HS-27A (cell line): ENCODE data around the gene SLX4.

Source experiments
- DNase-seq: peaks from one replicate; pipeline ENCODE4 v3.0.0-alpha.2; 2012; ENCODE audit warnings: low read depth, missing footprints

SLX4 gene

DNA sequence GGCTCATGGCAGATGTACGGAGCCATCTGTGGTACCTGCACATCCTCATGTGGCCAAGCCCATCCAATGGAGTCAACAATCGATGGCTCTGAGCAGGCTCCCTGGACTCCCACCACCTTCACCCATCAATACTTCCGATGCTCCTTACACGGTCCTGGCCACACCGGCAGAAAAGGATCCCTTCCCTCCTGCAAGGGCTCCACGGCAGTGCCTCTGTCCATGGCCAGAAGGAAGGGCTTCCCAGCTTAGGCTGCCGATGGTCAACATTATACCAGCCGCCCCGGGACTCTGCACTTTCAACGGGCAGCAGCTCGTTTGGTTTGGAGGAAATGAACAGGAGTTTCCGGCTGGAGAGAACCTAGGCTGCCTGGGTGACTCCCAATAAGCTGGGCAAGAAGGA is 13.2 kb downstream of the SLX4 start:
- no peak for DNase-seq

DNA sequence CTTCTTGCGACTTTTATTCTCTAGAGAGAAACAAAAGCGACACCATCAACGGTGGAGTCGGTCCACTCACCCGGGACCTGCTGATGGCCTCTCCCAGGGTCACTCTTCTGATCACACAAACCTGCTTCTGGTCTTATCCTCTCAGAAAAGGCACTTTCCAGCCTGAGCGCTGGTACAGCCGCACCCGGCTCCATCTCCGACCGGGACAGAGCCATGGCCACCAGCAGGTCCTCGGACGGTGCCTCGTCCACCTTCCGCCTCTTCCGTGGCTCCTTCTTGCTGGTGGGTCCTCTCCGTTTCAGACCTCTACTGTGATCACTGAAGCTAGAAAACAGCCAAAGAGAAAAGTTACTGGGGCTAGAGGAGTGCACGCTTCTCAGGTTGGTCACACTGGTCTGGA is 13.7 kb downstream of the SLX4 start:
- no peak for DNase-seq

DNA sequence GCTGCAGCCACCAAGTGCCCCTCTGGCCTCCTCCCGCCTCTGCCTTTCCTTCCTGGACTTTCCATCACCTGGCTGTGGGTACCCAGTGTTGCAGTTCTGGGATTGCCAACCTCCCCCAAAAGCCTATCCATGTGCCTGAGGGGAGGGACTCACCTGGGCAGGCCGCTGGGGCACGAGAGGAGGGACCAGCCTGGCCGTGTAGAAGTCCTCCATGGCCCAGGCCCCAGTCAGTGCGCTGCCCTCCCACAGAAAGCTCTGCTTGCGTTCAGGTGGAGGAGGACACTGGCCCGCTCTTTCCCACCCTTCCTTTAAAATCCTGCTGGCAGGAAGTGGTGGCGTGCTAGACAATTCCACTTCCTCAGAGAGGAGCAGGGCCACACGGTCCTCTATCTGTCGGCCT is 14.2 kb downstream of the SLX4 start:
- no peak for DNase-seq

DNA sequence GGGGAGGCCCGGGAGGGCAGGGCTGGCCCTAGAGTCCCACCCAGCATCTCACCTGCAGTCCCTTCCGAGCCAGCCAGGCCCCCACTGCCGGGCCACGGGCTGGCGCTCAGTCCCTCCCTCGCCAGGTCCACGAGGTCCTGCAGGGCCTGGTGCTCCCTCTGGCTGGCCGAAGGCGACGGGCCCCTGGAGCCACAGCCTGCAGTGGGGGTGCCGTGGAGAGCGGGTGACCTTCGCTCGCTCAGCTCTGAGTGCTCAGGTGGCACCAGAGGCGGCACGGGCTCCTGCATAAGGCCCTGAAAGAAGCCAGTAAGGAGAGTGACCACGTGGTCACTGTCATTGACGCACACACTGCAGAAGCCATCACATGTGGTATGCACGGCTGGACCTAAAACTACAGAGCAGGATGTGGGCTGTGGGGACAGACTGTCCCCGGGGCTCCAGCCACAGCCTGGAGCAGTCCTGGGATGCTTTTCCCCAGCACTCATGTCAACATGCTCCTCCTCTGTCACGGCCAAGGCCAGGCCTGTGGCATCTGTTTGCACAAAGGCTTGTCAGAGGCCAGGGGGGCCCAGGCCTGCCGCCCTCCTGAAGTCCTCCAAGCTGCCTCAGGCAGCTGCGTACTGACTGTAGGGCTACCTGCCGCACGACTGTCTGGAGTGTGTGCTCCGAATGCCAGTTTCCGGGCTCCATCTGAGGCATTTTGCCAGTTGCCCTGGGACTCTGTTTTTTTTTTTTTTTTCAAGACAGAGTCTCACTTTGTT is 15.1 kb downstream of the SLX4 start:
- DNase-seq = no peak

DNA sequence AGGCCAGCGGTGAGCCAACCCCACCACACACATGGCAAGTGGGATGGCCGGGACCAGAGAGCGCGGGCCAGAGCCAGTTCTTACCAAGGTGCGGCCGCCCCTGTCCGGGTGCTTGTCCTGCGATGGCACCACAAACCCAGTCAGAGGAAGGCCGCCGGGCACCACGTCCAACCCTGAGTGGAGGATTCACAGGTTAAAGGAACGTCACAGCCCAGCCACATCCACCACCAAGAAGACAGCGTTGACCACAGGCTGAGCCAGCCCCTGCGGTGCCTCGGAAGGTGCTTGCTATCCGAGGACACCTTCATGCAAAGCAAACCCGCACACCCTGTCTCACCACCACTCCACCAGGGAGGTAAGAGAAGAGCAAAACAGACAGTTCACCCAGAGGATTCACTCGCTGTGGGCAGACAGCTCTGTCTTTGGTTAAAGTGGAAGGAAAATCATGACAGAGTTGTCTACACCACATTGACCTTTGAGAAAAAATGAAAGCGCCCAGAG is 15.8 kb downstream of the SLX4 start:
- DNase-seq = no peak

DNA sequence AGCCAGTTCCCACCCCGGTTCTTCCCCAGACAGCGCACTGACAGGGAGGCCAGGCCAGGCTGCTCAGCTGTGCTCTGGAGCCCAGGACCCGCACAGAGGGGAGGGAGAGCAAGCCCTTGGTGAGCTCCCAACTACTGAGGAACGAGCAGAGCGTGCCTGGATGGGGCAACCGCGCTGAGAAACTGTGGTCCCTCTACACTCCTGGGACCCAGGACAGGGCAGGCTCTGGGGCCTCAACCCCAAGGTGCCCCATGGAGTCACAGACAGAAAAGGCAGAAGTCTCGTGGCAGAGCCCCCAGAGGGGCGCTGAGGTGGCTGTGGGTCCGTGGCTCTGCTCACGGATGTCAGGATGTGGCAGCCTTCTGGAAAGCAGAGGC is 16.3 kb downstream of the SLX4 start:
- no peak for DNase-seq

DNA sequence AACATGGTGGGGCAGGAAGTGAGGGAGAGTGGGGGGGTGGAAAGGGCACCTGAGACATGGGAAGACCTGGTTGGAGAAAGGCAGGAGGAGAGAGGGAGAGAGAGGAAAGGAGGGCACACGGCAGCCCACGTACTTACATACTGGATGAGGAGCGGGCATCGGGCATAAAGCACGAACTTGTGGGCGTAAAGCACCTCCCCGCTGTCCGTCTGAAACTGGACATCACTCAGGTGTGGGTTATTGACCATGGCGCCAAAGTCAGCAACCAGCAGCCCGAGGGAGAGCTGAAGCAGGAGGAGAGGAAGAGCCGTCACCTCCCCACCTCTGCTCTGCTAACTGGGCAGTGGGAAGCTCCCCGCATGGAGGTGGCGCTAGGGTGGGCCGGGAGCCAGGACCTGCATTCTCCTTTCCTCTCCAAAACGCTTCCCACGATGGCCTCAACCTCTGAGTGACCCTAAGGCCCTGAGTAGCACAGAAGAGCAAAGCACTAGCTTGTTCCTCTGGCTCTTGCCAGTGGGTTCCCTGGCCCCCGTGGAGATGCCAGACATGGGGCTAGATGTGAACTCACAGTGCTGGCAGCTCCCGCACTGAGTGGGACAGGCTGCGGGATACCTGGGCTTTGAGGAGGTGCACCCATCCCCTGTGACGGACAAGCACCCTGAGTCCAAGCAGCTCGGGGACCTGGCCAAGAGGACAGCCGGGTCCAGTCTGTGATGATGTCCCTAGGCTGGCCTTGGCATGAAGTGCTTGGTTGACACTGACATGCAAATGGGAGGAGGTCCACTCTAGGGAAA is 16.9 kb downstream of the SLX4 start:
- no peak for DNase-seq

DNA sequence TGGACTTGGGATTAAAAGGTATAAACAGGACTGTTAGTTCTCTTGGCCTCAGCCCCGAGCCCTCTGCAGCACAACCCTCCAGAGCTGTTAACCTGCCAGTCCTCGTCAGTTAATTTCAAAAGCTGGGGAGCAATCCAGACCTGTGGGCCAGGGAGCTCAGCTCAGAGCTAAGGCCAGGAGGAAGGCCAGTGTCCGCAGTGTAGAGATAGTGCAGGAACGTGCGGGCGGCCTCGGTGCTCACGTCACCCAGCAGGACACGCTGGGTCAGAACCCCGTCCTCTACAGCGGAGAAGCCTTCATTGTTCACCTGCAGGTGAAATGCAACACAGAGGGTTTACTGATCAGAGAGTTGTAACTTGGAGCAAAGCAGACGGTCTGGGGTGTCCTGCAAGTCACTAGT is 18.8 kb downstream of the SLX4 start:
- no peak for DNase-seq

DNA sequence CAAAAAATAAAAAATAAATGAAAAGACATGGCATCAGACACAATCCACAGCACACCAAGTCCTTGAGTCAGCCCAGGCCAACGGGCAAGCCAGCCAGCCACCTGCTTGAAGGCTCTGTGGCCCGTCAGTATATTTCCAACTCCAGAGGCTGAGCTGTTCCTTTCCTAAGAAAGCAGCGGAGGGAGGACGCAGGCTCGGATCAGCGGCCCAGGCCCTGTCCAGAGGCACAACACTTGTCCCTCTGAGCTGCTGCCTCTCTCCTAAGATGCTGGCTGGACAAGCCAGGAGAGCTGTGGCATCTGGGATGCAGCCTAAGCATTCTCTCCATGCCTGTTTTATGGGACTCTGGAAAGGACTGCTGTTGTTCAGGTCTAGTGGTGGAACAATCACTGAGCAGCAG is 19.4 kb downstream of the SLX4 start:
- DNase-seq = no peak

DNA sequence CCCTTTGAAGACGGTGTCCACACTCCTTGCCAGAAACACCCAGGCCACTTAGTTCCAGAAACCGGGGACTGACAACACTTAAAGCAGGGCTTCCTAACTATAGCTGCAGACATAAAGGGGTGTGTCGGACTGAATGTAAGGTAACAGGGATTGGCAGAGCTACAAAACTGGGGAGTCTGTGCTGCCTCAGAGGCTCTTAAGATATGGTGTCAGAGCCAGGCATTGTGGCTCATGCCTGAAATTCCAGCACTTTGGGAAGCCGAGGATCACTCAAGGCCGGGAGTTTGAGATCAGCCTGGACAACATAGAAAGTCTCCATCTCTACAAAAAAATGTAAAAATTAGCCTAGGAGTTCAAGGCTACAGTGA is 20.0 kb downstream of the SLX4 start:
- no peak for DNase-seq

DNA sequence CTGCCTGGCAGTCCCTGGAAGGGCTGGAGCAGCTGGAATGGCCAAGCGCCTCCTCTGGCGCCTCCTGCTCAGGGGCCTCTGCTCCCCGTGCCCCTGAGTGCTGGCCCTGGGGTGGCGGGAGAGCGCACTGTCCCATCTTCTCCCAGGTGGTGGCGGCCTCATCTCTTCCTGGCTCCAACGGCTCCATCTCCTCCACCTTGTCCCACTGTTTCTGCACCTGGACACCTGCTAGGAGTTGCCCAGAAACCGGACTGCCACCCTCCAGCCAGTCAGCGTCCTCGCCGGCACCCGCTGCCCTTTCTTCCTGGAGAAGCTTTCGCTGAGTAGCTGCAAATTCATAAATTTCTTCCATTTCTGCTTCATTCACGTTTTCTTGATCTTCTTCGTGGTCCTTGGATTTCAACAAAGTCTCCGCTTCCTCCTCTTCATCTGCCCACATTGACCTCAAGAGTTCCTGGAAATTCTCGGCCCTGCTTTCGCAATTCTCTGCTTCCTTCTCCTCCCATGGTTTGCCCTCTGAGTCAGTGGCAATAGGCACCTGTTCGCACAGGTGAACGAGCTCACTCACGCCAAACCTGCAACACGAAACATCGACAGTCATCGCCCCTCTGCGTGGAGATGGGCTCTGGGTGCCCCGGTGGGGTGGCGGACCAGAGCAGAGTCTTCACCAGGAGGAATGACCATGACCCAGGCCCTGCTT is 20.5 kb downstream of the SLX4 start:
- no peak for DNase-seq

DNA sequence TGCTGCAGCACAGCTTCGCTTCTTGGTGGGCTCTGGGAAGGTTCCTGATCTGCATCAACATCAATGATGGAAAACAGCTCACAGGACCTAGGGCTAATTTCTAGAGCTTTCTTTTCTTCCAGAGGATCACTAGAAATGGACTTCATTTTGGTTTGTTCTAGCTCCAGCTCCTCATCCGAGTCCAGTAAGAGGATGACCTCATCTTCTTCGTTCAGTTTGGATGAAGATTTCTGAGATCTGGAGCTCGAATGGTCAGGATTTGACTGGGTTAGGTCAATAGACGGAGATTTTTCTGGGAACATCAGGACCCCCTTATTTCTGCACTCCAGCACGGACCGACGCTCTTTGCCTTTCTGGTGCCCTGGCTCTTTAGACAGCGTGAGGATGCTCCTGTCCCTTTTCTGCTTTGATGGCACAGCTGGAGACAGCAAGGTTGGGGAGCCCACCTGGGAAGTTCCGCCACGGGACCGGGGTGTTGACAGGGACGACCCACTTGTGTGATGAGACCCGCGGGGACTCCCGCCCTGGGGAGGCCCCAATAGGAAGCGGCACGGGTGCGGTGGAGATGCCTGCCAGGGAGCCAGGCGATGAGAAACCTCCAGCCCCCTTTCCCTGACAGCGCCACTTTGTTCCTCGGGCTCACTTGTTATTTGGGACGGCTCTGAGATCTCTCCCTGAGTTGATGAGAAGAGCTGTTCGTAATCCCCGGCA is 21.3 kb downstream of the SLX4 start:
- no peak for DNase-seq

DNA sequence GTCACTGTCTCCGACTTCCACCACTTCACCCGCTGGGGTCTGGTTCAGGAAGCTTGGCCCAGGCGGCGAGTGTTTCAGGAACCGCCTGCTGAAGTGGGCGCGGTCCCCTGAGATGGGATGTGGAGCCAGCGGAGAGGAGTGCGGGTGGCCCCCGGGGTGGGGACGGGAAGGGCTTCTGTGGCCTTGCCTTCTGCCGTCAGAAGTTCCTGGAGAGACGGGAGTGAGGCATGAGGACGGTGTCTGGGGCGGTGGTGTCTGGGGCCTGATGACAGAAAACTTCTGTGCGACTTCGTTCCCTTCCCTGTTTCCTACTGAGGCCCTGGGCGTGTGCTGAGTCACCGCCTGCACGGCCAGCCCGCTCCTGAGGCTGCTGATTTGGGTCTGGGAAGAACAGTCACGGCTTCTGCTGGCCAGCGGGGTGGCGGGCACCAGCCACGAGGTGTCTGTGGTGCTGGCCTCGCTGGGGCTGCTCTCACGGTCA is 21.9 kb downstream of the SLX4 start:
- no peak for DNase-seq

DNA sequence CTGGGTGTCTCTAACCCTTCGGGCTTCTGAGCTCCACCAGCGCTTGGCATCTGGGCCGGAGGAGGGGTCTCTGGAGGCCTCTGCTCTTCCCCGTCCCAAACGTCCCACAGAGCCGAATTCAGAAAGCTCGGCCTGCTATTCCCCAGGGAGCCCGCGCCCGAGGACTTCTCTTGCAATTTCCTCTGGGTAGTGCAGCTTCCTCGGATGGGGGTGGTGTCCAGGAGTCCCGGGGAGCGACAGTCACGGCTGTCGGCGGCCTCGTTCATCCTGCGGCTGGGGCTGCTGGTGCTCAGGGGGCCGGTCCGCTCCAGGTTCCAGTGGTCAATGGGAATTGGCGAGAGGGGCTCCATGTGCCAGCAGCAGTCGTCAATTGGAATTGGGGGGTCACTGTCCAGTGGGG is 22.4 kb downstream of the SLX4 start:
- DNase-seq = no peak

DNA sequence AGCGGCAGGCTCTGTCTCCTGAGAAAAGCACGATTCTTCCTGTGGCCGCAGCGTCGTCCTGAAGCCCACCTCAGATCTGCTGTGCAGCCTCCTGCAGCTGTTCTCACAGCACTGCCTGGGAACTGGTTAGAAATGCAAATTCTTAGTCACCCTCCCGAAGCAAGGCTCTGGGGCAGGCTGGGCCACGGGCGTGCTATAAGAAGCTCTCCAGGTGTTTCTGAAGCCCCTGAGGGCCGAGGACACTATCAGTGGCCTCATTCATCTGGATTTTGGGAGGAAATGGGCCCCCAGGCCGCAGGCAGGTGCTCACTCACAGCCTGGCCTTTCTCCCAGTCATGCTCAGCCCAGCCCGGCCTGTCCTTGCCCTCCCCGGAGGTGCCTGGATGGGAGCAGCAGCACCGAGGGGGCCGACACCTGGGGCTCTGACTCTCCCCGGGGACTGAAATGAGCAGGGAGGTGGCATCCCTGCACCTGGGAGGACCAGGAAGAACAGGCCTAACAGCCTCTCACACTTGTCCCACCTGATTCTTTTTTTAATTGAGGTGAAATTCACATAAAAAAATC is 23.8 kb downstream of the SLX4 start:
- DNase-seq = no peak

DNA sequence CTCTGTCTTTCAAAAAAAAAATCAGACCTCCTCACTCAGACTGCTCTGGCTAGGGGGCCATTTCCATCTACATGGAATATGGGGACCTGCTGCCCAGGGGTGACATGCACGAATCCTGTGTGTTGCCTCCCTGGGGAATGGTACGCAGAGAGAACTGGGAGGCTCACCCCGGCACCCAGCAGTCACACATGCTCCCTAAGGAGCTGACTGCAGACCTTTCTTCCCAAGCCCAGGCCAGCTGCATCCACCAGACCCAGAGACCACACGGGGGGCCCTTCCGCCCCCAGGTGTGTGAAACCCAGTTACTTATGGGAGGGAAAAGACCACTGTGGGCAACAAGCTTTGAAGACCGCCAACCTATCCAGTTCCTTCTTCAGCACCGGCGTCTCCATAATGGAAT is 27.0 kb downstream of the SLX4 start:
- no peak for DNase-seq

DNA sequence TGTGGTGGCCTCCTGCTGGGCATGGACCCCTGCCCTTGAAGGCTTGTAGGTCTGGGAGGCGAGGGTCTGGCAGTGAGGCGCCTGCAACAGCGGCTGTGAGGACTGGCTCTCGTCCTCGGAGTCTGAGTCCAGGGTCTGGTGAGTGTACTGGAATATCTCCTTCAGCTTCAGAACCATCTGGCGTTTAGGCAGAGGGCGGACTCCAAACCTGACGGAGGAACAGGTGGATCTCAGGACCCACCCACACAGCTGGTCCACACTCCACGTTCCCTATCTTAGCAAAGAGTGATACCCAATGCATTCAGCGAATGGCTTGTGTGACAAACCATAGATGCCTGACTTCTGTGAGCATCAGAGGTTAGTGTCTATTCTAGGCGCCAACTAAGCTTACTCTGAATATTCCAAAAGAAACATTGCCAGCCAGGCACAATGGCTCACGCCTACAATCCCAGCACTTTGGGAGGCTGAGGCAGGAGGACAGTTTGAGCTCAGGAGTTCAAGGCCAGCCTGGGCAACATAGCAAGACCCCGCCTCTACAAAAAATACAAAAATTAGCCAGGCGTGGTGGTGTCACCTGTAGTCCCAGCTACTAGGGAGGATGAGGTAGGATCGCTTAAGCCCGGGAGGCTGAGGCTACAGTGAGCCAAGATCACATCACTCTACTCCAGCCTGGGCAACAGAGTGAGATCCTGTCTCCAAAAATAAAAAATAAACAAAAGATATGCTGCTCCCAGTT is 27.9 kb downstream of the SLX4 start:
- DNase-seq = no peak

DNA sequence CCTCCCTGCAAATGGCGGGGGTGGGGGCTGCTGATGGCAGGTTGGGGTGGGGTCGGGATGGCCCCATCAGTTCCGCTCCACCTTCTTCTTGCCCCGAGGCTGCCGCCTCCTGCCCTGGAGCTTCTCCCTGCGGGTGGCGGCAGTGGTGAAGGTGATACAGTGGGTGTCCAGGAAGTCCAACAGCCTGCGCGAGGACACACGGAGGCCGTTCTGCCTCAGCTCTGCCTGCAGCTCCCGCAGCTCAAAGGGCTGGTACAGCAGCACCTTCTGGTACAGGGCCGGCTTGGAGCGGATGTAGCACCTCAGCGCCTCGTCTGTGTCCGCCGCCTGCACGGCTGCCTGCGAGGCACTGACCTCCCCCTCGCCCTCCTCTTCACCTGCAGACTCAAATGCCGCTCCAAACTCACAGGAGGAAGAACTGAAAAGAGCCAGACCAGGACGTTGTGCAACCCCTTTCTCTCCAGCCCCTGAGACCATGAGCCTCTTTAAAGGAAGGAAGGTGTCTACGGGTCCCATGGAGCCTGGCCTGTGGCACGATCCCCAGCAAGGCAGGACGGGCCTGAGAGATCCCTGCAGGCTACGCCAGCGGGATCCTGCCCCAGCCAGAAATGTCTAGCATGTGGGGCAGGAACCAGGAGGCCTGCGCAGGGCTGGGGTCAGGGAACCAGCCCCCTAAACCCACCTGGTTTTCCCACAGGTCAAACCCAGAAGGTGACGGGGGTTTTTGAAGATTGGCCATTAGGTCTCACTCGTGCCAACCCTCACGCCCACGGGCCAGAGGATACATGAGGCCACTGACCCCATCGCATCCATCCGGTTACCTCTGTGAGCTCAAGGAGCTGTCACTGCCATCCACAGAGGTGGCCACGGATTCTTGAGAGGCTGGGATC is 28.9 kb downstream of the SLX4 start:
- DNase-seq = no peak

DNA sequence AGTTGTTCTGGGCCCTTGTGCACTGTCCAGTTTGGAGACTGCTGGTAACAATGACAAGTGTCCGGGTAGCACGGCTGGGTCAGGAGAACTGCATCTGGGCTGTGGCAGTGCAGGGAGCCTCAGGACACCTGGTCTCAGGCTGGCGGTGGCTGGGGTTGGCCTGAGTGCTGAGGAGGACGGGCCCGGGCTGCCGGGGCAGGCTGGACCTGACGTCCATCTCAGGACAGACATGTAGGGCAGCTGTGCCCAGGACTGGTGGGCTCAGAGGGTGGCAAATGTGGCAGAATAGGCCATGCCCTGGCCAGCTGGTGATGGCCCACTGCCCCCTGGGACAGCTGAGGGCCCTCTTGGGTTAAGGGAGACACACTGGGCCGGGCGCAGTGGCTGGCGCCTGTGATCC is 30.0 kb downstream of the SLX4 start:
- no peak for DNase-seq

DNA sequence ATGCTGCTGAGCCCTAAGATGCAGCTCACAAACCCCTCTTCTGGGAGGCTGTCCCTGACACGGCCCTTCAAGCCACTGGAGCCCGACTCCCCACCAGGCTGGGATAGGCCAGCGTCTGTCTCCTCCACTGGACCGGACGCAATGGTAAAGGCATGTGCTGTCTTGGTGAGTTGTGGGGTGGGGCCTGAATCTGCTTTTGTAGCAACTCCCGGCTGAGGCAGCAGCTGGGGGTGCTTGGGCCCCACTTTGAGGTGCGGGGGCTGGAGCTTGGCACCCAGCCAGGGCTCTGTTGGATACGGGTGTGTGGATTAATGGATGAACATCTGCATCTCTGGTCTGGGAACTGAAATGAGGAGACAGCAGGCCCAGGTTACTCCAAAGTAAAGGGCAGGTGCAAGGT is 30.7 kb downstream of the SLX4 start:
- DNase-seq = no peak
